B cell (primary cell): ENCODE data around the gene PDZD2. TPM values are rescaled to one million over a fixed set of nuclear protein-coding genes. Genes with fewer than 3 reads are reported as not detected.

Experiments
- ATAC-seq: fragments of 200-7000 bp; cut with Tn5 transposase; one replicate; pipeline ENCODE4 v1.10.0; 2021; ENCODE audit warnings: low read depth, mild to moderate bottlenecking, moderate number of reproducible peaks, moderate library complexity
- CTCF ChIA-PET: fragments of 350-600 bp; sonication (Branson Sonifier 250); formaldehyde crosslinking; loops from one replicate; lab custom pipeline; 2021; ENCODE audit warnings: antibody characterized with exemption, inconsistent platforms; lab: Charles Lee
- POLR2A ChIA-PET: fragments of 350-600 bp; sonication (Branson Sonifier 250); formaldehyde crosslinking; loops from one replicate; lab custom pipeline; 2021; ENCODE audit warnings: antibody characterized with exemption; lab: Charles Lee
- DNase-seq: peaks from one replicate; pipeline ENCODE4 v3.0.0; 2013
- H2AFZ ChIP-seq: 2 replicates; pipeline ENCODE4 v1.6.1; 2012; ENCODE audit warnings: mild to moderate bottlenecking, low read depth, low read length; ENCODE audit not compliant: insufficient read depth, poor library complexity, severe bottlenecking
- H3K27ac ChIP-seq, 2 donors: 1 replicate in 1 of 2; 2 replicates in 1 of 2; pipeline ENCODE4 v1.5.1; 2012 to 2013; ENCODE audit warnings: low read length in 2 of 2, mild to moderate bottlenecking in 2 of 2, moderate library complexity in 1 of 2
- H3K27me3 ChIP-seq, 4 experiments: fragments of 200-600 bp in 1 of 4; sonication (generic) in 1 of 4; replicated peaks in 1 of 4; 1 replicate in 2 of 4; 2 replicates in 2 of 4; pipeline versions ENCODE4 v1.6.1 to v1.7.0; 2013 to 2016; ENCODE audit warnings: low read length in 3 of 4, mild to moderate bottlenecking in 2 of 4, mixed read lengths in 1 of 4, moderate library complexity in 1 of 4; ENCODE audit not compliant: insufficient read depth in 4 of 4, control insufficient read depth in 3 of 4; ENCODE audit errors: control extremely low read depth in 1 of 4
- H3K36me3 ChIP-seq, 2 experiments: replicated peaks in 1 of 2; 1 replicate in 1 of 2; 2 replicates in 1 of 2; pipeline versions ENCODE4 v1.6.1 to v1.7.1; 2013; ENCODE audit warnings: low read length in 1 of 2; ENCODE audit not compliant: insufficient read depth in 2 of 2, control insufficient read depth in 1 of 2; ENCODE audit errors: control extremely low read depth in 1 of 2, extremely low read depth in 1 of 2
- H3K4me1 ChIP-seq, 2 donors: fragments of 200-600 bp in 1 of 2; sonication (generic) in 1 of 2; 1 replicate in 1 of 2; 2 replicates in 1 of 2; pipeline versions ENCODE4 v1.5.1 to v1.6.1; 2013 to 2017; ENCODE audit warnings: low read length in 2 of 2; ENCODE audit not compliant: control insufficient read depth in 2 of 2, insufficient read depth in 2 of 2
- H3K4me2 ChIP-seq: replicated peaks from 2 replicates; pipeline ENCODE3; 2012; ENCODE audit warnings: mild to moderate bottlenecking, low read depth, low read length; ENCODE audit not compliant: poor library complexity, severe bottlenecking
- H3K4me3 ChIP-seq, 5 experiments: fragments of 200-600 bp in 1 of 5; sonication (generic) in 1 of 5; 1 replicate in 3 of 5; 2 replicates in 2 of 5; pipeline versions ENCODE4 v1.5.1 to v1.7.0; 2011 to 2016; ENCODE audit warnings: low read length in 4 of 5, mild to moderate bottlenecking in 4 of 5, low read depth in 2 of 5, control low read depth in 1 of 5, moderate library complexity in 1 of 5; ENCODE audit not compliant: insufficient read depth in 1 of 5; ENCODE audit errors: control extremely low read depth in 1 of 5, extremely low read depth in 1 of 5
- H3K79me2 ChIP-seq: fragments of 200-600 bp; sonication (generic); one replicate; pipeline ENCODE4 v1.6.0; 2016; ENCODE audit warnings: low read length; ENCODE audit not compliant: control insufficient read depth, insufficient read depth
- H3K9ac ChIP-seq: fragments of 200-600 bp; sonication (generic); 2 replicates; pipeline ENCODE4 v1.6.1; 2017; ENCODE audit warnings: mild to moderate bottlenecking, low read length, moderate library complexity
- H3K9me3 ChIP-seq, 3 donors: one replicate each; pipeline versions ENCODE4 v1.6.1 to v1.7.1; 2013; ENCODE audit warnings: low read length in 2 of 3; ENCODE audit not compliant: control insufficient read depth in 2 of 3, insufficient read depth in 1 of 3; ENCODE audit errors: control extremely low read depth in 1 of 3
- H4K20me1 ChIP-seq: 2 replicates; pipeline ENCODE4 v1.6.0; 2012; ENCODE audit warnings: mild to moderate bottlenecking, low read length; ENCODE audit not compliant: insufficient read depth, control insufficient read depth, poor library complexity, severe bottlenecking
- H3K27ac Mint-ChIP-seq: one replicate; pipeline ENCODE4 v1.8.0; 2021; ENCODE audit warnings: mixed read lengths
- H3K27me3 Mint-ChIP-seq: one replicate; pipeline ENCODE4 v1.8.0; 2021; ENCODE audit warnings: mixed read lengths
- H3K4me1 Mint-ChIP-seq: one replicate; pipeline ENCODE4 v1.8.0; 2021; ENCODE audit warnings: mixed read lengths
- H3K4me3 Mint-ChIP-seq: one replicate; pipeline ENCODE4 v1.8.0; 2021; ENCODE audit warnings: mixed read lengths
- H3K9me3 Mint-ChIP-seq: one replicate; pipeline ENCODE4 v1.8.0; 2022; ENCODE audit warnings: mixed read lengths; ENCODE audit not compliant: insufficient read depth
- CTCF ChIP-seq: fragments of 200-600 bp; IDR thresholded peaks from one replicate; pipeline ENCODE4 v1.8.0; 2022; ENCODE audit warnings: antibody characterized with exemption, mild to moderate bottlenecking
- EZH2 ChIP-seq: IDR thresholded peaks from 2 replicates; pipeline ENCODE4 v1.6.1; 2012; ENCODE audit warnings: borderline replicate concordance, low read depth, mild to moderate bottlenecking, moderate library complexity, low read length; ENCODE audit not compliant: insufficient read depth, poor library complexity, severe bottlenecking
- WGBS: methylation state at CpG from one replicate; pipeline ENCODE4 v1.1.5; 2013; ENCODE audit warnings: missing lambda C conversion rate; ENCODE audit not compliant: insufficient coverage; 5-methylcytosine and 5-hydroxymethylcytosine counted together
- intact Hi-C: fragments of 100-400 bp; cut with micrococcal nuclease; formaldehyde crosslinking; loops from one replicate; pipeline ENCODE4 v1.10.0; 2022
- polyA plus RNA-seq: library from polyadenylated mRNA; depleted of rRNA; stranded (reverse); fragments of >200 nt; gene quantifications from 2 replicates; pipeline ENCODE4 v1.2.3, GENCODE V29; 2012
- total RNA-seq, 2 donors: library from RNA; stranded (reverse); fragments of 120-200 nt in 1 of 2; gene quantifications; 1 replicate in 1 of 2; 2 replicates in 1 of 2; pipeline versions ENCODE4 v1.2.3 to v1.2.4, GENCODE V29; 2013 to 2022

PDZD2 gene
- total and polyA plus RNA-seq, 2 donors (not counting 1 experiment from before 2014, with no cell fraction given): not detected

DNA sequence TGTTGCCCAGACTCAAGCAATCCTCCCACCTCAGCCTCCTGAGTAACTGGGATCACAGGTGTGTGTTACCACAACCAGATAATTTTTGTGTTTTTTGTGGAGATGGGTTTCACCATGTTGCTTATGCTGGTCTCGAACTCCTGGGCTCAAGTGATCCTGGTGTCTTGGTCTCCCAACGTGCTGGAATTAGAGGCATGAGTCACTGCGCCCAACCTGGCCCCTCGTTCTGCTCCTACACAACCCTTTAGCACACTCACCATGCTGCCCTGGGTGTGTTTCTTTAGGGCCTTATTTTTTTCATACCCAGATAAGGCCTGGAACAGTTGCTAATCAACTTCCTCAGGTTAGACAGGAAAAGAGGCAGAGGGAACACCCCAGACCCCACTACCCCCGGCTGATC lies 2.6 kb downstream of the PDZD2 start:
- H3K4me1 Mint-ChIP-seq: peaks cover 11% of the 10 kb centered on the region
- Histone ChIP-seq H3K27me3 (peaks cover 0 to 36% (median 8%) of the 10 kb centered on the region in 4 experiments), H3K27ac (no peak overlapping the region), H2AFZ (no peak overlapping the region), H3K79me2 (no peaks in the 10 kb centered on the region), H3K4me1 (peaks cover 7 to 13% of the 10 kb centered on the region in 2 donors), H4K20me1 (no peaks in the 10 kb centered on the region), H3K9ac (no peak overlapping the region), H3K4me3 (no peak overlapping the region), H3K4me2 (no peak overlapping the region), H3K9me3 (peaks cover 0 to 3% (median 0%) of the 10 kb centered on the region in 3 donors), H3K36me3 (no peaks in the 10 kb centered on the region)
- peaks cover 22% of the 10 kb centered on the region for H3K27me3 Mint-ChIP-seq
- ChIA-PET POLR2A (no interaction called here), CTCF (no interaction called here)
- 87% methylated on average over 3 of the region's 5 CpGs for WGBS
- no peak overlapping the region for H3K4me3 Mint-ChIP-seq
- H3K9me3 Mint-ChIP-seq: no peaks in the 10 kb centered on the region
- intact Hi-C loops: no loop called here
- DNase-seq: no peak
- no peak overlapping the region for H3K27ac Mint-ChIP-seq
- no peak for ATAC-seq
- TF ChIP-seq CTCF: no peak
- no peak for TF ChIP-seq EZH2

- Histone ChIP-seq H4K20me1 (no peaks in the 10 kb centered on the region), H3K27ac (no peak overlapping the region), H3K9me3 (no peaks in the 10 kb centered on the region), H3K36me3 (no peaks in the 10 kb centered on the region), H3K27me3 (peaks cover 0 to 6% (median 0%) of the 10 kb centered on the region in 4 experiments), H3K4me3 (no peak overlapping the region), H3K9ac (no peak overlapping the region), H3K4me2 (no peak overlapping the region), H2AFZ (no peak overlapping the region), H3K4me1 (no peaks in the 10 kb centered on the region), H3K79me2 (no peaks in the 10 kb centered on the region)
- ChIA-PET POLR2A (no interaction called here), CTCF (no interaction called here)
- peaks cover 11% of the 10 kb centered on the region for H3K27me3 Mint-ChIP-seq
- no peaks in the 10 kb centered on the region for H3K9me3 Mint-ChIP-seq
- H3K4me1 Mint-ChIP-seq: no peaks in the 10 kb centered on the region
- DNase-seq: no peak
- 78% methylated on average over 6 of the region's 11 CpGs for WGBS
- TF ChIP-seq EZH2: no peak
- no peak for TF ChIP-seq CTCF
- intact Hi-C loops: no loop called here
- H3K4me3 Mint-ChIP-seq: no peak overlapping the region
- no peak for ATAC-seq
- no peak overlapping the region for H3K27ac Mint-ChIP-seq
These were observed 6.6 kb downstream of the PDZD2 start for GRCh38 chr5:31645420-31646081.
